WTC11 (cell line): Measurements from ENCODE around the gene PLCG2. TPM values are rescaled to one million over a fixed set of nuclear protein-coding genes. Genes with fewer than 3 reads are reported as not detected.

Experiments
- ATAC-seq: fragments of 200-7000 bp; cut with Tn5 transposase; 2 replicates; pipeline ENCODE4 v1.10.0; 2021; ENCODE audit warnings: mild to moderate bottlenecking, moderate library complexity
- CTCF ChIA-PET: fragments of 300-600 bp; sonication (Branson Sonifier 250); formaldehyde crosslinking; loops from one replicate; lab custom pipeline; 2021; ENCODE audit warnings: antibody characterized with exemption; lab: Charles Lee
- POLR2A ChIA-PET: fragments of 350-600 bp; sonication (Branson Sonifier 250); formaldehyde crosslinking; loops from one replicate; lab custom pipeline; 2021; ENCODE audit warnings: antibody characterized with exemption; lab: Charles Lee
- DNase-seq: peaks from one replicate; pipeline ENCODE4 v3.0.0; 2021; ENCODE audit warnings: low spot score
- H3K27ac Mint-ChIP-seq: 2 replicates; pipeline ENCODE4 v1.8.0; 2021; ENCODE audit warnings: mixed read lengths
- H3K27me3 Mint-ChIP-seq: 2 replicates; pipeline ENCODE4 v1.8.0; 2021; ENCODE audit warnings: low read depth, mild to moderate bottlenecking, moderate library complexity, mixed read lengths
- H3K36me3 Mint-ChIP-seq: 2 replicates; pipeline ENCODE4 v1.8.0; 2021; ENCODE audit warnings: mixed read lengths
- H3K4me1 Mint-ChIP-seq: 2 replicates; pipeline ENCODE4 v1.8.0; 2022; ENCODE audit warnings: mixed read lengths
- H3K4me3 Mint-ChIP-seq: 2 replicates; pipeline ENCODE4 v1.8.0; 2021; ENCODE audit warnings: mild to moderate bottlenecking, moderate library complexity, mixed read lengths
- H3K9me3 Mint-ChIP-seq: 2 replicates; pipeline ENCODE4 v1.8.0; 2021; ENCODE audit warnings: mixed read lengths
- NFATC4 ChIP-seq: fragments of 250-450 bp; sonication (Bioruptor Pico); IDR thresholded peaks from 2 replicates; pipeline ENCODE4 v1.9.0; 2021; ENCODE audit warnings: mild to moderate bottlenecking
- RORB ChIP-seq: fragments of 250-450 bp; sonication (Bioruptor Pico); IDR thresholded peaks from 2 replicates; pipeline ENCODE4 v1.9.0; 2021; ENCODE audit warnings: mild to moderate bottlenecking
- total RNA-seq: library from RNA; stranded (reverse); gene quantifications from 3 replicates; pipeline ENCODE4 v1.2.3, GENCODE V29; 2021
- TF ChIP-seq, protein P1 (sequence below): sonication (generic); formaldehyde crosslinking; IDR thresholded peaks from 2 replicates; pipeline ENCODE4 v1.8.1; 2022; ENCODE audit warnings: mild to moderate bottlenecking, missing genetic modification reagents, moderate library complexity, borderline replicate concordance

The PLCG2 gene
- total RNA-seq, 1 experiment from 2014 or later = 7.0 TPM

DNA sequence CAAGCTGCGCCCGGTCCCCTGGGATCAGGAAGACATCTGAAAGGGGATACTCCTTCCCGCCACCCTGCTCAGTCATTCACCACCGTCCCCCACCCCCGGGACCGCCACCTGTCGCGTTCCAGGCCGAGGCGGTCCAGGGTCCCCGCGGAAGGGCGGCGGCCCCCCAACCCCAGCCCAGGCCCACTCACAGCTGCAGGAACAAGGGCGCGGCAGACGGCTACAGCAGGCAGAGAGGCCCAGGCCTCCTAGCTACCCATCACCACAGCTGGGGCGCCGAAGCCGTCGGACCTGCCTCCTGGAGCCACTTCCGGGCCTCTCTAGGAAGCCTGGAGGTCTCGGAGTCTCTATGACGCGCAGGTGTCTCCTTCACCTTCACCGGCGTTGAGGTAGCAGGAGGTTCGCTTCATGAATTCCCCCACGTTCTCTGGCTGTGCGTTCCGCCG lies 232.1 kb downstream of the PLCG2 start, which contains the start of gene SDR42E1:
Gene SDR42E1, minus strand, starts transcription at position 272 of the 443 bp plus-strand sequence. CDS start 10,612 bp downstream, outside the sequence.
- TF ChIP-seq NFATC4 (CRISPR knock-in tag) (no peak), RORB (CRISPR knock-in tag) (no peak)
- TF ChIP-seq, protein P1, sequence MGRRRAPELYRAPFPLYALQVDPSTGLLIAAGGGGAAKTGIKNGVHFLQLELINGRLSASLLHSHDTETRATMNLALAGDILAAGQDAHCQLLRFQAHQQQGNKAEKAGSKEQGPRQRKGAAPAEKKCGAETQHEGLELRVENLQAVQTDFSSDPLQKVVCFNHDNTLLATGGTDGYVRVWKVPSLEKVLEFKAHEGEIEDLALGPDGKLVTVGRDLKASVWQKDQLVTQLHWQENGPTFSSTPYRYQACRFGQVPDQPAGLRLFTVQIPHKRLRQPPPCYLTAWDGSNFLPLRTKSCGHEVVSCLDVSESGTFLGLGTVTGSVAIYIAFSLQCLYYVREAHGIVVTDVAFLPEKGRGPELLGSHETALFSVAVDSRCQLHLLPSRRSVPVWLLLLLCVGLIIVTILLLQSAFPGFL (CRISPR knock-in tag) = no peak
- POLR2A ChIA-PET = no interaction called here
- H3K27ac Mint-ChIP-seq = no peak within 1 kb of the TSS
- ATAC-seq (no peak), DNase-seq (no peak)
- H3K36me3 Mint-ChIP-seq = peaks cover 49% of the 10 kb centered on the region
- H3K27me3 Mint-ChIP-seq = peaks cover 21% of the 10 kb centered on the region
- H3K9me3 Mint-ChIP-seq = peaks cover 71% of the 10 kb centered on the region
- no peaks in the 10 kb centered on the region for H3K4me1 Mint-ChIP-seq
- H3K4me3 Mint-ChIP-seq = no peak within 1 kb of the TSS
- CTCF ChIA-PET = no interaction called here

Other genes starting within 250 kb of the PLCG2 start
- gene SDR42E1, start 232.2 kb downstream of the PLCG2 start, total RNA-seq = 0.05 to 0.07 TPM (median 0.05 TPM) in 3 replicates